ENCODE results near the gene LRRC1.

- TF ChIP-seq, protein P1, sequence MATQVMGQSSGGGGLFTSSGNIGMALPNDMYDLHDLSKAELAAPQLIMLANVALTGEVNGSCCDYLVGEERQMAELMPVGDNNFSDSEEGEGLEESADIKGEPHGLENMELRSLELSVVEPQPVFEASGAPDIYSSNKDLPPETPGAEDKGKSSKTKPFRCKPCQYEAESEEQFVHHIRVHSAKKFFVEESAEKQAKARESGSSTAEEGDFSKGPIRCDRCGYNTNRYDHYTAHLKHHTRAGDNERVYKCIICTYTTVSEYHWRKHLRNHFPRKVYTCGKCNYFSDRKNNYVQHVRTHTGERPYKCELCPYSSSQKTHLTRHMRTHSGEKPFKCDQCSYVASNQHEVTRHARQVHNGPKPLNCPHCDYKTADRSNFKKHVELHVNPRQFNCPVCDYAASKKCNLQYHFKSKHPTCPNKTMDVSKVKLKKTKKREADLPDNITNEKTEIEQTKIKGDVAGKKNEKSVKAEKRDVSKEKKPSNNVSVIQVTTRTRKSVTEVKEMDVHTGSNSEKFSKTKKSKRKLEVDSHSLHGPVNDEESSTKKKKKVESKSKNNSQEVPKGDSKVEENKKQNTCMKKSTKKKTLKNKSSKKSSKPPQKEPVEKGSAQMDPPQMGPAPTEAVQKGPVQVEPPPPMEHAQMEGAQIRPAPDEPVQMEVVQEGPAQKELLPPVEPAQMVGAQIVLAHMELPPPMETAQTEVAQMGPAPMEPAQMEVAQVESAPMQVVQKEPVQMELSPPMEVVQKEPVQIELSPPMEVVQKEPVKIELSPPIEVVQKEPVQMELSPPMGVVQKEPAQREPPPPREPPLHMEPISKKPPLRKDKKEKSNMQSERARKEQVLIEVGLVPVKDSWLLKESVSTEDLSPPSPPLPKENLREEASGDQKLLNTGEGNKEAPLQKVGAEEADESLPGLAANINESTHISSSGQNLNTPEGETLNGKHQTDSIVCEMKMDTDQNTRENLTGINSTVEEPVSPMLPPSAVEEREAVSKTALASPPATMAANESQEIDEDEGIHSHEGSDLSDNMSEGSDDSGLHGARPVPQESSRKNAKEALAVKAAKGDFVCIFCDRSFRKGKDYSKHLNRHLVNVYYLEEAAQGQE (IDR thresholded peaks at IDR 0.05; ENCODE audit: insufficient read depth in 1 of 2, low read depth in 2 of 2, low read length in 2 of 2): no peak
- TF ChIP-seq POLR2AphosphoS5 (IDR thresholded peaks at IDR 0.05; ENCODE audit: low read depth, low read length) (no peak), SIN3A (IDR thresholded peaks at IDR 0.05; ENCODE audit: borderline replicate concordance, insufficient read depth, low read length) (no peak), FOXP2 (optimal IDR thresholded peaks at IDR 0.05; ENCODE audit: borderline replicate concordance, extremely low read depth, extremely low read length, insufficient read depth) (no peak), TAF1 (IDR thresholded peaks at IDR 0.05; ENCODE audit: borderline replicate concordance, insufficient read depth, low read length) (no peak)
These were observed 7.8 kb downstream of the LRRC1 start for GRCh38 chr6:53802582-53802981.
